ENCODE measurements around the gene RPA3.

DNA sequence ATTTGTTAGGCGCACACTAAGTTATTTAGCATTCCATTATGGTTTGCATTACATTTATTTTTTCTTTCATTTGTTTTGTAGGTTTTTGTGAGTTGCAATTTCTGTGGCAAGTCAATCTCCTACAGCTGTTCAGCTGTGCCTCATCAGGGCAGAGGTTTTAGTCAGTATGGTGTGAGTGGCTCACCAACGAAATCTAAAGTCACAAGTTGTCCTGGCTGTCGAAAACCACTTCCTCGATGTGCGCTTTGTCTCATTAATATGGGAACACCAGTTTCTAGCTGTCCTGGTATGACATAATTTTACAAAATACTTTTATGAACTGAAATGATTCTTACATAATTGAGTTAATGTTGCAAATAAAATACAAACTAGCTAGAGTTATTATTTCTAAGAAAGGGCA, 122.2 kb downstream of the RPA3 start:
- no peak for TF ChIP-seq POLR2AphosphoS5 (IDR thresholded peaks at IDR 0.05)
- TF ChIP-seq, protein P1, sequence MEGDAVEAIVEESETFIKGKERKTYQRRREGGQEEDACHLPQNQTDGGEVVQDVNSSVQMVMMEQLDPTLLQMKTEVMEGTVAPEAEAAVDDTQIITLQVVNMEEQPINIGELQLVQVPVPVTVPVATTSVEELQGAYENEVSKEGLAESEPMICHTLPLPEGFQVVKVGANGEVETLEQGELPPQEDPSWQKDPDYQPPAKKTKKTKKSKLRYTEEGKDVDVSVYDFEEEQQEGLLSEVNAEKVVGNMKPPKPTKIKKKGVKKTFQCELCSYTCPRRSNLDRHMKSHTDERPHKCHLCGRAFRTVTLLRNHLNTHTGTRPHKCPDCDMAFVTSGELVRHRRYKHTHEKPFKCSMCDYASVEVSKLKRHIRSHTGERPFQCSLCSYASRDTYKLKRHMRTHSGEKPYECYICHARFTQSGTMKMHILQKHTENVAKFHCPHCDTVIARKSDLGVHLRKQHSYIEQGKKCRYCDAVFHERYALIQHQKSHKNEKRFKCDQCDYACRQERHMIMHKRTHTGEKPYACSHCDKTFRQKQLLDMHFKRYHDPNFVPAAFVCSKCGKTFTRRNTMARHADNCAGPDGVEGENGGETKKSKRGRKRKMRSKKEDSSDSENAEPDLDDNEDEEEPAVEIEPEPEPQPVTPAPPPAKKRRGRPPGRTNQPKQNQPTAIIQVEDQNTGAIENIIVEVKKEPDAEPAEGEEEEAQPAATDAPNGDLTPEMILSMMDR (IDR thresholded peaks at IDR 0.05): no peak
